HG02610 (cell line): ENCODE measurements around the gene AOX1.
"Not testable (repeated sequence)": the region's sequence is repeated elsewhere in the genome, so short reads cannot be mapped to it uniquely, and the experiment has no call there.

ENCODE experiments used
- ATAC-seq: cut with Tn5 transposase; IDR thresholded peaks from one replicate; pipeline ENCODE4 v1.9.1; 2021; ENCODE audit warnings: mild to moderate bottlenecking, moderate library complexity; ENCODE audit not compliant: unreplicated experiment

Gene AOX1

GRCh38 chr2:200698217-200698616, 112.4 kb downstream of the AOX1 start:
- no peak for ATAC-seq

- no peak for ATAC-seq
Measured at GRCh38 chr2:200699310-200699709, 113.5 kb downstream of the AOX1 start.

DNA sequence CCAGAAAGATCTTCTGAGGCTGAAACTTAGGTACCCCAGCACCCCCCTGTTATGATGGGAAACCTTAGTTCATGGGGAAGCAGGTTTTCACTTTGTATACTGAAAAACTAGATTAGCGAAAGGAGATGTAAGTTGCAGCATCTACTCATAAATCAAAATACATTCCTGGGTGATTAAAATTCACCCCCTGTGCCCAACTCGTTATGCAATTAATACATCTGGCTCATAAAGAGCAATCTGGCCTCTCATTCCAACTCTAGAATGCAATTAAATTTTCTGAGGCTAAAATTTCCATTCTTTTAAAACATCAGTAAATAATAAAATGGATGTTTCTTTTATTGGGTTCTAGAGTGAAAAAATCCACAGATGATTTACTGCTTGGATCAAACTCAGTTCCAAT, 115.0 kb downstream of the AOX1 start:
- no peak for ATAC-seq

- no peak for ATAC-seq
Measured at GRCh38 chr2:200702044-200702443, 116.2 kb downstream of the AOX1 start.

- ATAC-seq: no peak
Measured at GRCh38 chr2:200702646-200703118, 116.9 kb downstream of the AOX1 start.

GRCh38 chr2:200703127-200703925, 117.5 kb downstream of the AOX1 start:
- ATAC-seq: no peak

DNA sequence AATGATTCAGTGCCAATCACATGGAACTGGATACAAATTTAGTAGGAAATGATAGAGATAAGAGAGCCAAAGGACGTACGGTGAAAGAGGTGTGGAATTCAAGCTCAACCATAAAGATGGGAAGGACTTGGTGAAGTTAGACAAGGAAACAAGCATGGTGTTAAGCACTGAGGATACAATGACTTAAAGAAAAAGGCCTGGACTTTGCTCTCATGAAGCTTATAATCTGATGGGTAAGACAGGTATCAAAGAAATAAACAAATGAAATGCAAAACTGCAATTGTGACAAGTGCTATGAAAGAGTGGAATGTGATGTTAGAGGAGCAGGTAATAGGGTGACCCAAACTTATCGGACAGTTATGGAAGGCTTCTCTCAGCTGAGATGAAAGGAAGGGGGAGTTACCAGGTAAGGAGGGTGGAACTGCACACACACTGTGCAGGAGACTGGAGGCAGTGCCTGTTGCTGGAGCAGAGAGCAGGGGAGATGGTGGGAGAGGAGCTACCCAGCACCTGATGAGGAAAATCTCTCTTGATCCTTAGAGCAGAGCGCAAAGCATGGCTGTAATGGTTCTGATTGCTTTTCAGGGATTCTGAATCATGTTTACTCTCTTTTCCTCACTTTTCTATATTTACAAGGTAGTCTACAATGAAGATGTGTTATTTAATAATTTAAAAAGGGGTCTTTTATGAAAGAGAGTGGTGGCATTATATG, 118.3 kb downstream of the AOX1 start:
- no peak for ATAC-seq

DNA sequence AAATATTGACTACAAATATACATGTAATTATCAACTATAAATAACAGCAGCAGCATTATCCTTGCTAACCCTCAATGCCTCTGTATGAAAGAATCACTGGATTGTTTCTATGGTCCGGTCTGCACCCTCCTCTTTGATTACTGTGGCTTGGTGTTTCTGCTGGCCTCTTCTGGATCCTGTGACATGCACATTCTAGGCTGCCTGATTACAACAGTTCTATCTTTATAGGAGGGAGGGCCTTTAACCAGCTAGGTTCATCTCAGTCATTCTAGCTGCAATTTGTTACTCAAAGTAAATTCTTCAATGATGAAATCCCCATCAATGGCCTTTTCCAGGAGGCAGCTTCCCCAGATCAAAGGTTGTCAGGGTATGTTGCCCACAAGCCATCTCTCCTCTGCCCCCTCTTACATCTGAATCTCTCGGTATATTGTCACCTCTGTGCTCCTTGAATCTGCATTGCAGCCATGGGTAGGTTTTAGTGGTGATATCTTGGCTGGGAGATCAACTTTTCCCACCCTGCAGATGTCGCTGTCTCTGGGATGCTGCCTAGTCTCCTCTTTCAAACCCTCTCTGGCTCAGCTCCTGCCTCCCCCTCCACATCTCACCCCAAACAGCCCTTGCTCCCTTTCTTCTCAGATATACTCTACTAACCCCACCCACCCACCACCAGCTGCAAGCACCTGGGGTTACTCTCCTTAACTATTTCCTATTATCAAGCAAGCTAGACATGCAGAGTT, 119.7 kb downstream of the AOX1 start:
- ATAC-seq: no peak

DNA sequence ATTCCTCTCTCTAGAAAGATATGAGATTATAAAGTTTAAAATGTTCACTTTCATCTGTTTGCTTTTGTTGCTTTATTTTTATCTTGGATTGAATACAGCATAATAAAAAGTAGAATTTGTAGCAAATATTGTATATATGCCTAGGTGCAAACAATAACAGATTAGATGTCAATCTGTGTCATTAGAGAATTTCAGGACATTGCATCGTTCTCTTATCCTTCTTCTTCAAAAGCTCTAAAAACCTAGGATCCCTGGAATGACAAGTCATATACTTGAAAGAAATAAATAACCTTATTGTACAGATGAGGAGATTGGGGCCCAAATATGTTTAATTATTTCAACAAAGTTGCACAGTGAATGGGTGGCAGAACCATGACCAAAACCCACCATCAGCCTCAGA, 123.1 kb downstream of the AOX1 start:
- no peak for ATAC-seq

DNA sequence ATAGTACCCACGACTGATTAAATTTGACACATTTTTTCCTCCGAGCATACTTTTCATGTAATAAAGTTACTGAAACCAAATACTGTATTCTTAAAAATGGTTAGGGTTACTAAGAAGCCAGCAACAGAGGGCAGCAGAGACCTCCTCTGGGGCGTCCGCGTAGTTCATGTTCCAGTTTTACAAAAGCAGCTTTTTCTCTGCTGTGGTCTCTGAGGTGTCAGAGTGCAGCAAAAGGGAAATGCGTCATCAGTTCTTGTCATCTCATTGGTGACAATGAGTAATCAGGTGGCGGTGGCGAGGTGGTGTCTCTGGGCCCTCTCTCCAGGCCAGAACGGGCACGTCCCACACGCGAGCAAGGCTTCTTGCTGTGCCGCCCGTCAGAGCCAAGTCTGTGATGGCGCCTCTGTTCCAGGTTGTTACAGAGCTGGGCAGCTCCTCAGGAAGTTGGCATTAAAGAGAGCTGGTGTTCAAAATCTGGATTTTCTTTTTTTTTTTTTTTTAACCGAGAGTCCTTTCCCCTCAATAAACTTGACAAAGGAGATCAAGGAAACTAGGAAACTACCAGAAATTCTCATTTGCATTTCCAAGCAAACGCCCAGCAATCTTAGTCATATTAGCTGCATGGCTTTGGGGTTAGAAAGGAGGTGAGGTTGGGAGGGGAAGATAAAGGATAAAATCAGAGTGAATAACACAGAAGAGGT, 127.3 kb downstream of the AOX1 start:
- peak; percentile 98 for ATAC-seq

GRCh38 chr2:200713704-200714064, 127.9 kb downstream of the AOX1 start:
- ATAC-seq: no peak

DNA sequence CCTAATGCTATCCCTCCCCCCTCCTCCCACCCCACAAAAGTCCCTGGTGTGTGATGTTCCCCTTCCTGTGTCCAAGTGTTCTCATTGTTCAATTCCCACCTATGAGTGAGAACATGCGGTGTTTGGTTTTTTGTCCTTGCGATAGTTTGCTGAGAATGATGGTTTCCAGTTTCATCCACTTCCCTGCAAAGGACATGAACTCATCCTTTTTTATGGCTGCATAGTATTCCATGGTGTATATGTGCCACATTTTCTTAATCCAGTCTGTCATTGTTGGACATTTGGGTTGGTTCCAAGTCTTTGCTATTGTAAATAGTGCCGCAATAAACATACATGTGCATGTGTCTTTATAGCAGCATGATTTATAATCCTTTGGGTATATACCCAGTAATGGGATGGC, 129.2 kb downstream of the AOX1 start:
- not testable (repeated sequence) for ATAC-seq

DNA sequence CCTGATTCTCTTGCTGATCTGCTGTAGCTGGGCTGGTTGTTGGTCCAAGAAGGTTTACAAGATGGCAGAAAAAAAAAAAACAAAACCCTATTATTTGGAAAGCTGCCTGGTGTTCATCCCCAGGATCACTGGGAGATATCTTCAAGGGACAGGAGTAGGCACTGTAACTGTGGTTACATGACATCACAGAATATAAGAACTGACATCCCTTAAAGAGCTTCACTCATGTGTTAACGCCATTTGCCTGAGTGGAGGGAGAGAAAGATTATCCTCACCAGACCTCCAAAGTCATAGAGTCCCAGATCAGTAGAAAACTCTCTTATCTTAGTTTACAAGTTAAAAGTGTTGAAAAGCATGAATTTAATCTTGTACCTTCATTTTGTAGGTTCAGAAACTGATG, 130.6 kb downstream of the AOX1 start:
- ATAC-seq: no peak
